Inferior parietal cortex (tissue), 1 donor: ENCODE measurements around the gene FRMD1.
A peak's percentile ranks its signal among the peaks of the same experiment; 100 is the strongest.

ENCODE experiments used
- DNase-seq: peaks from one replicate; pipeline ENCODE4 v3.0.0-alpha.2; 2016; ENCODE audit errors: extremely low spot score

The FRMD1 gene

GRCh38 chr6:168055696-168056489 is 23.1 kb downstream of the FRMD1 start:
- no peak for DNase-seq

- DNase-seq: no peak
Observed at GRCh38 chr6:168054765-168055560, 24.0 kb downstream of the FRMD1 start.

- DNase-seq: no peak
Observed at GRCh38 chr6:168053957-168054471, 25.0 kb downstream of the FRMD1 start.

- DNase-seq: no peak
Observed at GRCh38 chr6:168053086-168053956, 25.7 kb downstream of the FRMD1 start.

- DNase-seq: no peak
Observed at GRCh38 chr6:168052291-168052891, 26.6 kb downstream of the FRMD1 start.

- no peak for DNase-seq
Observed at GRCh38 chr6:168051648-168052047, 27.4 kb downstream of the FRMD1 start.

GRCh38 chr6:168050881-168051586 is 28.0 kb downstream of the FRMD1 start:
- no peak for DNase-seq

GRCh38 chr6:168050225-168050880 is 28.7 kb downstream of the FRMD1 start:
- DNase-seq: no peak

- no peak for DNase-seq
Observed at GRCh38 chr6:168049706-168050224, 29.2 kb downstream of the FRMD1 start.

GRCh38 chr6:168049277-168049676 is 29.7 kb downstream of the FRMD1 start:
- no peak for DNase-seq

GRCh38 chr6:168048724-168049025 is 30.3 kb downstream of the FRMD1 start:
- no peak for DNase-seq

GRCh38 chr6:168047841-168048723 is 30.9 kb downstream of the FRMD1 start:
- peak; percentile 73 for DNase-seq

- no peak for DNase-seq
Observed at GRCh38 chr6:168046696-168047095, 32.3 kb downstream of the FRMD1 start.

GRCh38 chr6:168045706-168046620 is 33.0 kb downstream of the FRMD1 start:
- no peak for DNase-seq

- no peak for DNase-seq
Observed at GRCh38 chr6:168045141-168045691, 33.8 kb downstream of the FRMD1 start.

- no peak for DNase-seq
Observed at GRCh38 chr6:168044521-168045130, 34.4 kb downstream of the FRMD1 start.

GRCh38 chr6:168043848-168044415 is 35.1 kb downstream of the FRMD1 start:
- no peak for DNase-seq
